GM12864 (cell line): ENCODE results near the gene CPZ.

Experiments used
- DNase-seq: peaks from one replicate; pipeline ENCODE4 v3.0.0-alpha.2; 2011; ENCODE audit warnings: low read depth
- H3K4me3 ChIP-seq: 2 replicates; pipeline ENCODE4 v1.5.1; 2011; ENCODE audit warnings: mild to moderate bottlenecking, low read depth, low read length, control low read depth
- TF ChIP-seq, protein P1 (sequence below): IDR thresholded peaks from 2 replicates; pipeline ENCODE4 v1.5.1; 2011; ENCODE audit warnings: low read depth, mild to moderate bottlenecking, moderate library complexity, low read length, control low read depth, inconsistent platforms; ENCODE audit errors: missing control alignments

CPZ gene

DNA sequence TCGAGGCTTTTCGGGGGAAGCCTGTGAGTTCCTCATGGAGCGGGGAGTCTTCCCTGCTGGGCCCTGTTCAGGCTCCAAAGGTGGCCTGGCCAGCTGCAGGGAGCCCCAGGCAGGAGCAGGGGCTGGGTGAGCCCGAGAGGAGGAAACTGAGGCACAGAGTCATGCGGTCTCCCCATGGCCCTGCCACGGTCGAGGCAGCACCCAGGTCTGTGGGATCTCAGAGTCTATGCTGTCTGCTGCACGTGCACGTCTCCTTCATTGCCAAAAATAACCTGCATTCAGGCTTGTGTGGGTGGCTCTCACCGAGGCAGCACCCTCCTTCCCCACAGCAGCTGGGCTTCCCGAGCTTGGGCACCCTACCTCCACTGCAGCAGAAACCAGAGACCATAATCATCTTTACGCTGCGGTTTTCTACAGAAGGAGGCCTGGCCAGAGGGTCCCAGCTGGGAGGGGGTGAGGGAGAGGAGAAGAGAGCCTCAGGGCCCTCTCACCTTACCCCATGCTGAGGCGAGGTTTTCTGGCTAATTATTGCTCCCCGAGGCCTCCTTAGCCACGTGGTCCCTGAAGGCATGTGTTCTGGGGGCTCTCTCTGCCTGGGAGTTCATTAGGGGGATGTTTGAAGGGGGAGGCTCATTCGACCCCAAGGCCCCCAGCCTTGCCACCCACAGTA is 64.3 kb downstream of the CPZ start:
- TF ChIP-seq, protein P1, sequence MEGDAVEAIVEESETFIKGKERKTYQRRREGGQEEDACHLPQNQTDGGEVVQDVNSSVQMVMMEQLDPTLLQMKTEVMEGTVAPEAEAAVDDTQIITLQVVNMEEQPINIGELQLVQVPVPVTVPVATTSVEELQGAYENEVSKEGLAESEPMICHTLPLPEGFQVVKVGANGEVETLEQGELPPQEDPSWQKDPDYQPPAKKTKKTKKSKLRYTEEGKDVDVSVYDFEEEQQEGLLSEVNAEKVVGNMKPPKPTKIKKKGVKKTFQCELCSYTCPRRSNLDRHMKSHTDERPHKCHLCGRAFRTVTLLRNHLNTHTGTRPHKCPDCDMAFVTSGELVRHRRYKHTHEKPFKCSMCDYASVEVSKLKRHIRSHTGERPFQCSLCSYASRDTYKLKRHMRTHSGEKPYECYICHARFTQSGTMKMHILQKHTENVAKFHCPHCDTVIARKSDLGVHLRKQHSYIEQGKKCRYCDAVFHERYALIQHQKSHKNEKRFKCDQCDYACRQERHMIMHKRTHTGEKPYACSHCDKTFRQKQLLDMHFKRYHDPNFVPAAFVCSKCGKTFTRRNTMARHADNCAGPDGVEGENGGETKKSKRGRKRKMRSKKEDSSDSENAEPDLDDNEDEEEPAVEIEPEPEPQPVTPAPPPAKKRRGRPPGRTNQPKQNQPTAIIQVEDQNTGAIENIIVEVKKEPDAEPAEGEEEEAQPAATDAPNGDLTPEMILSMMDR = no peak
- DNase-seq = no peak
- H3K4me3 ChIP-seq = no peak overlapping the region

GRCh38 chr4:8657381-8658088 is 65.0 kb downstream of the CPZ start:
- no peak overlapping the region for H3K4me3 ChIP-seq
- TF ChIP-seq, protein P1 = no peak
- DNase-seq = no peak

GRCh38 chr4:8662776-8663175 is 70.2 kb downstream of the CPZ start:
- no peak for DNase-seq
- H3K4me3 ChIP-seq = no peak overlapping the region
- TF ChIP-seq, protein P1 = no peak

- no peak overlapping the region for H3K4me3 ChIP-seq
- TF ChIP-seq, protein P1 = no peak
- DNase-seq = no peak
Measured at GRCh38 chr4:8664031-8664805, 71.7 kb downstream of the CPZ start.

GRCh38 chr4:8664976-8665375 is 72.4 kb downstream of the CPZ start:
- no peak for DNase-seq
- no peak overlapping the region for H3K4me3 ChIP-seq
- TF ChIP-seq, protein P1 = peak; percentile 6

- no peak for DNase-seq
- TF ChIP-seq, protein P1 = no peak
- no peak overlapping the region for H3K4me3 ChIP-seq
Measured at GRCh38 chr4:8665406-8666360, 73.1 kb downstream of the CPZ start.
